Keratinocyte (primary cell): Measurements from ENCODE around the gene KLF16.

Experiments
- EZH2 ChIP-seq: IDR thresholded peaks from one replicate; pipeline ENCODE4 v1.6.1; 2012; ENCODE audit warnings: inconsistent platforms, mild to moderate bottlenecking, low read length, moderate library complexity
- TF ChIP-seq, protein P1 (sequence below), 3 experiments: IDR thresholded peaks in 1 of 3; conservative IDR thresholded peaks in 1 of 3; optimal IDR thresholded peaks in 1 of 3; 2 replicates in 2 of 3; 3 replicates in 1 of 3; pipeline versions ENCODE3 to v1.5.1; 2011; ENCODE audit warnings: low read length in 3 of 3, mild to moderate bottlenecking in 3 of 3, moderate library complexity in 2 of 3, control low read depth in 1 of 3, inconsistent platforms in 1 of 3; ENCODE audit not compliant: insufficient read depth in 2 of 3; ENCODE audit errors: extremely low read depth in 1 of 3

DNA sequence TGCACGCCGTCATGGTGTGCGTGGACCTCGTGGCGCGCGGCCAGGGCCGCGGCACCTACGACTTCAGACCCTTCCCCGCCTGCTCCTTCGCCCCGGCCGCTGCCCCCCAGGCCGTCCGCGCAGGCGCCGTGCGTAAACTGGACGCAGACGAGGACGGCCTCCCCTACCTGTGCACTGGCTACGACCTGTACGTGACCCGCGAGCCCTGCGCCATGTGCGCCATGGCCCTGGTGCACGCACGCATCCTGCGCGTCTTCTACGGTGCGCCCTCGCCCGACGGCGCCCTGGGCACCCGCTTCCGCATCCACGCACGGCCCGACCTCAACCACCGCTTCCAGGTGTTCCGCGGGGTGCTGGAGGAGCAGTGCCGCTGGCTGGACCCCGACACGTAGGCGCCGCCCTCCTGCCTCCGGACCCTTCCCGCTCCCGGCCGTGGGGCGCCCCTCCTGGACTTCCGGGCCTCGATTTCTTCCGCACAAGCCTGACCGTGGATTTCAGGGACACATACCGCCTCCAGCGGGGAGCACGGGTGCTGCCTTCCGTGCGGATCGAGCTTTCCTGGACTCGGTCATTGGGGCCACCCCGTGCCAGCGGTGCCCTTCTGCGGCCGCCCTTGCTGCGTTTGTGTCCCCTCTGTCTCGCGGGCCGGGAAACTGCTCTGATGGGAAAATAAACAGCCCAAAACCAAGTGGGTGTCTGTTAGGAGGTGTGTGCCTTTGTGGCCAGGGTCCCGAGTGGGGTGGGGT is 49.6 kb upstream of the KLF16 start:
- no peak for TF ChIP-seq EZH2
- TF ChIP-seq, protein P1, sequence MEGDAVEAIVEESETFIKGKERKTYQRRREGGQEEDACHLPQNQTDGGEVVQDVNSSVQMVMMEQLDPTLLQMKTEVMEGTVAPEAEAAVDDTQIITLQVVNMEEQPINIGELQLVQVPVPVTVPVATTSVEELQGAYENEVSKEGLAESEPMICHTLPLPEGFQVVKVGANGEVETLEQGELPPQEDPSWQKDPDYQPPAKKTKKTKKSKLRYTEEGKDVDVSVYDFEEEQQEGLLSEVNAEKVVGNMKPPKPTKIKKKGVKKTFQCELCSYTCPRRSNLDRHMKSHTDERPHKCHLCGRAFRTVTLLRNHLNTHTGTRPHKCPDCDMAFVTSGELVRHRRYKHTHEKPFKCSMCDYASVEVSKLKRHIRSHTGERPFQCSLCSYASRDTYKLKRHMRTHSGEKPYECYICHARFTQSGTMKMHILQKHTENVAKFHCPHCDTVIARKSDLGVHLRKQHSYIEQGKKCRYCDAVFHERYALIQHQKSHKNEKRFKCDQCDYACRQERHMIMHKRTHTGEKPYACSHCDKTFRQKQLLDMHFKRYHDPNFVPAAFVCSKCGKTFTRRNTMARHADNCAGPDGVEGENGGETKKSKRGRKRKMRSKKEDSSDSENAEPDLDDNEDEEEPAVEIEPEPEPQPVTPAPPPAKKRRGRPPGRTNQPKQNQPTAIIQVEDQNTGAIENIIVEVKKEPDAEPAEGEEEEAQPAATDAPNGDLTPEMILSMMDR (optimal IDR thresholded peaks at IDR 0.05 in 1 of 3, IDR thresholded peaks at IDR 0.05 in 1 of 3, conservative IDR thresholded peaks at IDR 0.05 in 1 of 3; ENCODE audit: extremely low read depth in 1 of 3, insufficient read depth in 2 of 3, low read length in 3 of 3): no peak
